Progenitor cell of endocrine pancreas (in vitro differentiated cells): Measurements from ENCODE around the gene NOP53. TPM values are rescaled to one million over a fixed set of nuclear protein-coding genes. Genes with fewer than 3 reads are reported as not detected.
A peak's percentile ranks its signal among the peaks of the same experiment; 100 is the strongest.

Experiments used
- DNase-seq: peaks from one replicate; pipeline ENCODE4 v3.0.0; 2021; ENCODE audit warnings: low spot score; ENCODE audit not compliant: unreplicated experiment
- H3K27ac Mint-ChIP-seq: 2 replicates; pipeline ENCODE4 v1.8.0; 2021; ENCODE audit warnings: mild to moderate bottlenecking, moderate library complexity, mixed read lengths
- H3K27me3 Mint-ChIP-seq: 2 replicates; pipeline ENCODE4 v1.8.0; 2021; ENCODE audit warnings: mixed read lengths
- H3K36me3 Mint-ChIP-seq: 2 replicates; pipeline ENCODE4 v1.8.0; 2022; ENCODE audit warnings: mixed read lengths; ENCODE audit not compliant: insufficient read depth
- H3K4me1 Mint-ChIP-seq: 2 replicates; pipeline ENCODE4 v1.8.0; 2021; ENCODE audit warnings: low read depth, mixed read lengths
- H3K4me3 Mint-ChIP-seq: 2 replicates; pipeline ENCODE4 v1.8.0; 2021; ENCODE audit warnings: low read depth, mild to moderate bottlenecking, moderate library complexity, mixed read lengths
- H3K9me3 Mint-ChIP-seq: 2 replicates; pipeline ENCODE4 v1.8.0; 2021; ENCODE audit warnings: low read depth, mixed read lengths
- CTCF ChIP-seq: fragments of 200-600 bp; sonication (generic); IDR thresholded peaks from one replicate; pipeline ENCODE4 v1.5.0; 2021; ENCODE audit warnings: antibody characterized with exemption, mild to moderate bottlenecking; ENCODE audit not compliant: unreplicated experiment
- total RNA-seq: library from RNA; stranded (reverse); gene quantifications from 2 replicates; pipeline ENCODE4 v1.2.1, GENCODE V29; 2021

Gene NOP53
- total RNA-seq, 1 donor from 2014 or later = 301 TPM

DNA sequence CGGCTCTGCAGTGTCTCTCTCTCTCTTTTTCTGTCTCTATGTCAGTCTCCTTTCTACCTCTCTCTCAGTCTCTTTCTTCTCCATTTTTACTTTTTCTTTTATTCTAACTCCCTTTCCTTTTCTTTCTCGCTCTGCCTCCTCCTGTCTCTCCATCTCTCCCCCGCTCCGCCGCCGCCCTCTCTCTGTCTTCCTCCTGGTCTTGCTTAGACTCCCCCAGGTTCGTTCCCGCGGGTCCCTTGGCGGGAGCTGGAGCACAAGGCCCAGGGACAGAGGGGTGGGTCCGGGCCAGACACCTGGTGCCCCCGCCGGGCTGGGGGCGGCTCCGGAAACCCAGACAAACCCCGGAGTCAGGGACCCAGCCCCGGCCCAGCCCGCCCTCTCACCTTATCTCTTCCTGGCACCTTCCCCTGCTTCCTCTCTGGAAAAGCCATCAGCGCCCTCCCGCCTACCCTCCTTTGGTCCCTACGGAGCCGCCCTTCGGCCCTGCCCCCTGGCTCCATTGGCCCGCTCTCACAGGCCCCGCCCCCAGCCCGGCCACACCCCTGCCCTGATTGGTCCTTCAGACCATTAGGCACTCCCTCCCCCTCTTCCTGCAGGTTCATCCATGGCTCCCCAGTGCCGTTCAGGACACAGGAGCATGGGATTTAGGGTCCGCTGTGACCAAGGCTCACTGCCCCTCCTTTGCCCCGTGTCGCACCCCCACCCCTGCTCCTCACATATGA is 15.4 kb upstream of the NOP53 start:
- peak overlapping the region; percentile 88 for H3K27ac Mint-ChIP-seq
- H3K4me3 Mint-ChIP-seq = peak overlapping the region; percentile 60
- peaks cover 14% of the 10 kb centered on the region for H3K4me1 Mint-ChIP-seq
- H3K9me3 Mint-ChIP-seq = no peaks in the 10 kb centered on the region
- no peak for TF ChIP-seq CTCF
- no peaks in the 10 kb centered on the region for H3K36me3 Mint-ChIP-seq
- DNase-seq = peak; percentile 34
- H3K27me3 Mint-ChIP-seq = peaks cover 12% of the 10 kb centered on the region

GRCh38 chr19:47730521-47730889 is 14.8 kb upstream of the NOP53 start:
- Mint-ChIP-seq H3K27ac (peak overlapping the region; percentile 56), H3K4me1 (peaks cover 14% of the 10 kb centered on the region), H3K36me3 (no peaks in the 10 kb centered on the region), H3K4me3 (peak overlapping the region; percentile 50), H3K9me3 (no peaks in the 10 kb centered on the region), H3K27me3 (peaks cover 12% of the 10 kb centered on the region)
- TF ChIP-seq CTCF = no peak
- no peak for DNase-seq

GRCh38 chr19:47730910-47731309 is 14.4 kb upstream of the NOP53 start:
- no peak for DNase-seq
- Mint-ChIP-seq H3K9me3 (no peaks in the 10 kb centered on the region), H3K36me3 (no peaks in the 10 kb centered on the region), H3K27ac (no peak overlapping the region), H3K4me1 (peaks cover 14% of the 10 kb centered on the region), H3K4me3 (no peak overlapping the region), H3K27me3 (peaks cover 12% of the 10 kb centered on the region)
- no peak for TF ChIP-seq CTCF

DNA sequence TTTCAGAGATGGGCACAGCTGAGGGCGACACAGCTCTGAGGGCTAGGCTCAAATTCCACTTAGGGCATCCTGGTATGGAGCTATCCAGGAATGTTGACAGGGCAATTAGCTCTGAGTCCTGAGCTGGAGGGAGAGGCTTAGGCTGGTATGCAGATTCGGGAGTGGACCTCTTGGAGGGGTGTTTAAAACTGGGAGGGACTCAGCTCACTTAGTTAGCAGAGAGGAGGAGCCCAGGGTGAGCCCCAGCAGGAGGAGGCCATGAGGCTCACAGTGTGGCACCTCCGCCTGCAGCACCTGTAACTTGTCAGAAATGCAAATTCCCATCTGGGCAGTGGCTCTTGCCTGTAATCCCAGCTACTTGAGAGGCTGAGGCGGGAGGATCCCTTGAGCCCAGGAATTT is 10.2 kb upstream of the NOP53 start:
- no peaks in the 10 kb centered on the region for H3K4me1 Mint-ChIP-seq
- peaks cover 9% of the 10 kb centered on the region for H3K27me3 Mint-ChIP-seq
- no peak for TF ChIP-seq CTCF
- no peak overlapping the region for H3K4me3 Mint-ChIP-seq
- H3K36me3 Mint-ChIP-seq = no peaks in the 10 kb centered on the region
- no peak overlapping the region for H3K27ac Mint-ChIP-seq
- DNase-seq = no peak
- H3K9me3 Mint-ChIP-seq = no peaks in the 10 kb centered on the region

DNA sequence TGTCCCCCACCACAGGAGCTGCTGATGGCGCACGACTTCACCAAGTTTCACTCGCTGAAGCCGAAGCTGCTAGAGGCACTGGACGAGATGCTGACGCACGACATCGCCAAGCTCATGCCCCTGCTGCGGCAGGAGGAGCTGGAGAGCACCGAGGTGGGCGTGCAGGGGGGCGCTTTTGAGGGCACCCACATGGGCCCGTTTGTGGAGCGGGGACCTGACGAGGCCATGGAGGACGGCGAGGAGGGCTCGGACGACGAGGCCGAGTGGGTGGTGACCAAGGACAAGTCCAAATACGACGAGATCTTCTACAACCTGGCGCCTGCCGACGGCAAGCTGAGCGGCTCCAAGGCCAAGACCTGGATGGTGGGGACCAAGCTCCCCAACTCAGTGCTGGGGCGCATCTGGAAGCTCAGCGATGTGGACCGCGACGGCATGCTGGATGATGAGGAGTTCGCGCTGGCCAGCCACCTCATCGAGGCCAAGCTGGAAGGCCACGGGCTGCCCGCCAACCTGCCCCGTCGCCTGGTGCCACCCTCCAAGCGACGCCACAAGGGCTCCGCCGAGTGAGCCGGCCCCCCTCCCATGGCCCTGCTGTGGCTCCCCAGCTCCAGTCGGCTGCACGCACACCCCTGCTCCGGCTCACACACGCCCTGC is 4.4 kb upstream of the NOP53 start:
- no peak overlapping the region for H3K27ac Mint-ChIP-seq
- no peak for DNase-seq
- H3K27me3 Mint-ChIP-seq = peaks cover 20% of the 10 kb centered on the region
- TF ChIP-seq CTCF = no peak
- H3K9me3 Mint-ChIP-seq = no peaks in the 10 kb centered on the region
- peaks cover 3% of the 10 kb centered on the region for H3K4me1 Mint-ChIP-seq
- no peak overlapping the region for H3K4me3 Mint-ChIP-seq
- H3K36me3 Mint-ChIP-seq = no peaks in the 10 kb centered on the region
